ENCODE results near the gene LAMA2. TPM values are rescaled to one million over a fixed set of nuclear protein-coding genes. Genes with fewer than 3 reads are reported as not detected.

The LAMA2 gene
- total and polyA plus RNA-seq, 2 experiments from 2014 or later: 0.91 to 6.4 TPM

DNA sequence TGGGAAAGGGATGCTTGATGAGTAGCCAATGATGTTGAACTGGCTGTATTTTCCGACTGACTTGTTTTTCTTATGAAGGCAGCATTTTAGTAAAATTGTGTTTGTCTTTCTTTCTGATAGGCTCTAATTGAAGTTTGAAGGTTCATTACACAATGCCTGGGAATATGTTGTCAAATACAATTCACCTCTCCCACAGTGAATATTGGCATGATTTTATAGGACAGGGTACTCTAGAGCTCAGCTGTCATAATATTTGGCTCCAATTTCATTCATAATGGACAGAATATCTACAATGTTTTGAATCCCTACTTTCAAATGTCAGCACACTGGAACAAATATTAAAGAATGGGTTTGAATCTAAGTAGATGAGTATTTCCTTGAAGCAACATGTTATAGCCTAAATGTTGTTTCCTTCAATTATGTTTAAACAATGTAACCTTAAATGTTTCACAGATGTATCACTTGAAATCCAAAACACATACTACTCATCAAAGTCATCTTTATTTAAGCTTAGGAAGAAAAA is 81.4 kb downstream of the LAMA2 start:
- no peaks in the 10 kb centered on the region for H3K27me3 ChIP-seq (ENCODE audit: insufficient read depth)
- H3K4me2 ChIP-seq: no peak overlapping the region
- H3K27ac ChIP-seq (ENCODE audit: low read depth): no peak overlapping the region
- no peaks in the 10 kb centered on the region for H3K36me3 Mint-ChIP-seq (ENCODE audit: low read depth)
- no peaks in the 10 kb centered on the region for H3K9me3 Mint-ChIP-seq
- ATAC-seq: no peak
- peak overlapping the region; percentile 29; the same call in 1 of the 2 replicates for H3K27ac Mint-ChIP-seq
- H3K36me3 ChIP-seq (ENCODE audit: insufficient read depth): no peaks in the 10 kb centered on the region
- H2AFZ ChIP-seq: no peak overlapping the region
- H3K4me3 Mint-ChIP-seq: no peak overlapping the region
- no peaks in the 10 kb centered on the region for H3K9me2 ChIP-seq (ENCODE audit: insufficient read depth)
- DNase-seq (ENCODE audit: low spot score): no peak
- H3K79me2 ChIP-seq (replicated peaks; ENCODE audit: insufficient read depth): no peaks in the 10 kb centered on the region
- no peaks in the 10 kb centered on the region for H3F3A ChIP-seq (replicated peaks; ENCODE audit: low read depth)
- no peak overlapping the region for H3K4me3 ChIP-seq
- no peak for TF ChIP-seq NANOG (IDR thresholded peaks at IDR 0.05; ENCODE audit: borderline replicate concordance)
- TF ChIP-seq ZNF114 (CRISPR knock-in tag; IDR thresholded peaks at IDR 0.05): no peak
- no peak for TF ChIP-seq CREB1 (CRISPR knock-in tag; IDR thresholded peaks at IDR 0.05; ENCODE audit: low read depth)
- peaks cover 15% of the 10 kb centered on the region; the same call in 1 of the 2 replicates for H3K4me1 ChIP-seq (ENCODE audit: insufficient read depth)
- no peaks in the 10 kb centered on the region for H3K27me3 Mint-ChIP-seq (ENCODE audit: insufficient read depth, low read depth, poor library complexity)
- no peaks in the 10 kb centered on the region for H4K20me1 ChIP-seq (replicated peaks; ENCODE audit: insufficient read depth)
- peaks cover 10% of the 10 kb centered on the region; the same call in 2 of the 3 replicates for H3K4me1 Mint-ChIP-seq

DNA sequence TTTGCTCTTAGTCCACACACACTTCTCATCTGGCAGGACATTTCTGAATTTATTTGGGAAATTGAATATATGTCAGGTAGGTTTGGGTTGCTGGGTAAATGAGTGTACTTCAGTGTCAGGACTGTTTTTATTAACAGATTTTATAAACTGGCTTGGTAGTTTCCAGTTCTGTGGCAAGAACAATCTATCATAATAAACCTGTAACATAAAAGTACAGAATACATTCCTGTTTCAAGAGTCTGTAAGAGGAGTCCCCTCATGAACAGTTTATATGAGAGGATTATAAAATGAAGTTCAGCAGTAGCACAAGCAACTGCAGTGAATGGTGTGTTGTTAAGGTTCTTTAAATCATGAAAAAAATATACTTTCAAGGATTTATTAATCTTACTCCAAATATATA is 81.8 kb downstream of the LAMA2 start:
- no peaks in the 10 kb centered on the region for H3K36me3 ChIP-seq (ENCODE audit: insufficient read depth)
- H3K4me2 ChIP-seq: no peak overlapping the region
- DNase-seq (ENCODE audit: low spot score) (no peak), ATAC-seq (no peak)
- Mint-ChIP-seq H3K27ac (peak overlapping the region; percentile 29; the same call in 1 of the 2 replicates), H3K4me1 (peaks cover 10% of the 10 kb centered on the region; the same call in 2 of the 3 replicates), H3K4me3 (no peak overlapping the region), H3K9me3 (no peaks in the 10 kb centered on the region), H3K36me3 (ENCODE audit: low read depth) (no peaks in the 10 kb centered on the region), H3K27me3 (ENCODE audit: insufficient read depth, low read depth, poor library complexity) (no peaks in the 10 kb centered on the region)
- H2AFZ ChIP-seq: no peak overlapping the region
- TF ChIP-seq, protein P1, sequence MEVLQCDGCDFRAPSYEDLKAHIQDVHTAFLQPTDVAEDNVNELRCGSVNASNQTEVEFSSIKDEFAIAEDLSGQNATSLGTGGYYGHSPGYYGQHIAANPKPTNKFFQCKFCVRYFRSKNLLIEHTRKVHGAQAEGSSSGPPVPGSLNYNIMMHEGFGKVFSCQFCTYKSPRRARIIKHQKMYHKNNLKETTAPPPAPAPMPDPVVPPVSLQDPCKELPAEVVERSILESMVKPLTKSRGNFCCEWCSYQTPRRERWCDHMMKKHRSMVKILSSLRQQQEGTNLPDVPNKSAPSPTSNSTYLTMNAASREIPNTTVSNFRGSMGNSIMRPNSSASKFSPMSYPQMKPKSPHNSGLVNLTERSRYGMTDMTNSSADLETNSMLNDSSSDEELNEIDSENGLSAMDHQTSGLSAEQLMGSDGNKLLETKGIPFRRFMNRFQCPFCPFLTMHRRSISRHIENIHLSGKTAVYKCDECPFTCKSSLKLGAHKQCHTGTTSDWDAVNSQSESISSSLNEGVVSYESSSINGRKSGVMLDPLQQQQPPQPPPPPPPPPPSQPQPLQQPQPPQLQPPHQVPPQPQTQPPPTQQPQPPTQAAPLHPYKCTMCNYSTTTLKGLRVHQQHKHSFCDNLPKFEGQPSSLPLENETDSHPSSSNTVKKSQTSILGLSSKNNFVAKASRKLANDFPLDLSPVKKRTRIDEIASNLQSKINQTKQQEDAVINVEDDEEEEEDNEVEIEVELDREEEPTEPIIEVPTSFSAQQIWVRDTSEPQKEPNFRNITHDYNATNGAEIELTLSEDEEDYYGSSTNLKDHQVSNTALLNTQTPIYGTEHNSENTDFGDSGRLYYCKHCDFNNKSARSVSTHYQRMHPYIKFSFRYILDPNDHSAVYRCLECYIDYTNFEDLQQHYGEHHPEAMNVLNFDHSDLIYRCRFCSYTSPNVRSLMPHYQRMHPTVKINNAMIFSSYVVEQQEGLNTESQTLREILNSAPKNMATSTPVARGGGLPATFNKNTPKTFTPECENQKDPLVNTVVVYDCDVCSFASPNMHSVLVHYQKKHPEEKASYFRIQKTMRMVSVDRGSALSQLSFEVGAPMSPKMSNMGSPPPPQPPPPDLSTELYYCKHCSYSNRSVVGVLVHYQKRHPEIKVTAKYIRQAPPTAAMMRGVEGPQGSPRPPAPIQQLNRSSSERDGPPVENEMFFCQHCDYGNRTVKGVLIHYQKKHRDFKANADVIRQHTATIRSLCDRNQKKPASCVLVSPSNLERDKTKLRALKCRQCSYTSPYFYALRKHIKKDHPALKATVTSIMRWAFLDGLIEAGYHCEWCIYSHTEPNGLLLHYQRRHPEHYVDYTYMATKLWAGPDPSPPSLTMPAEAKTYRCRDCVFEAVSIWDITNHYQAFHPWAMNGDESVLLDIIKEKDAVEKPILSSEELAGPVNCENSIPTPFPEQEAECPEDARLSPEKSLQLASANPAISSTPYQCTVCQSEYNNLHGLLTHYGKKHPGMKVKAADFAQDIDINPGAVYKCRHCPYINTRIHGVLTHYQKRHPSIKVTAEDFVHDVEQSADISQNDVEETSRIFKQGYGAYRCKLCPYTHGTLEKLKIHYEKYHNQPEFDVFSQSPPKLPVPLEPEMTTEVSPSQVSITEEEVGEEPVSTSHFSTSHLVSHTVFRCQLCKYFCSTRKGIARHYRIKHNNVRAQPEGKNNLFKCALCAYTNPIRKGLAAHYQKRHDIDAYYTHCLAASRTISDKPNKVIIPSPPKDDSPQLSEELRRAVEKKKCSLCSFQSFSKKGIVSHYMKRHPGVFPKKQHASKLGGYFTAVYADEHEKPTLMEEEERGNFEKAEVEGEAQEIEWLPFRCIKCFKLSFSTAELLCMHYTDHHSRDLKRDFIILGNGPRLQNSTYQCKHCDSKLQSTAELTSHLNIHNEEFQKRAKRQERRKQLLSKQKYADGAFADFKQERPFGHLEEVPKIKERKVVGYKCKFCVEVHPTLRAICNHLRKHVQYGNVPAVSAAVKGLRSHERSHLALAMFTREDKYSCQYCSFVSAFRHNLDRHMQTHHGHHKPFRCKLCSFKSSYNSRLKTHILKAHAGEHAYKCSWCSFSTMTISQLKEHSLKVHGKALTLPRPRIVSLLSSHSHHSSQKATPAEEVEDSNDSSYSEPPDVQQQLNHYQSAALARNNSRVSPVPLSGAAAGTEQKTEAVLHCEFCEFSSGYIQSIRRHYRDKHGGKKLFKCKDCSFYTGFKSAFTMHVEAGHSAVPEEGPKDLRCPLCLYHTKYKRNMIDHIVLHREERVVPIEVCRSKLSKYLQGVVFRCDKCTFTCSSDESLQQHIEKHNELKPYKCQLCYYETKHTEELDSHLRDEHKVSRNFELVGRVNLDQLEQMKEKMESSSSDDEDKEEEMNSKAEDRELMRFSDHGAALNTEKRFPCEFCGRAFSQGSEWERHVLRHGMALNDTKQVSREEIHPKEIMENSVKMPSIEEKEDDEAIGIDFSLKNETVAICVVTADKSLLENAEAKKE (CRISPR knock-in tag; IDR thresholded peaks at IDR 0.05): no peak
- TF ChIP-seq, protein P2, sequence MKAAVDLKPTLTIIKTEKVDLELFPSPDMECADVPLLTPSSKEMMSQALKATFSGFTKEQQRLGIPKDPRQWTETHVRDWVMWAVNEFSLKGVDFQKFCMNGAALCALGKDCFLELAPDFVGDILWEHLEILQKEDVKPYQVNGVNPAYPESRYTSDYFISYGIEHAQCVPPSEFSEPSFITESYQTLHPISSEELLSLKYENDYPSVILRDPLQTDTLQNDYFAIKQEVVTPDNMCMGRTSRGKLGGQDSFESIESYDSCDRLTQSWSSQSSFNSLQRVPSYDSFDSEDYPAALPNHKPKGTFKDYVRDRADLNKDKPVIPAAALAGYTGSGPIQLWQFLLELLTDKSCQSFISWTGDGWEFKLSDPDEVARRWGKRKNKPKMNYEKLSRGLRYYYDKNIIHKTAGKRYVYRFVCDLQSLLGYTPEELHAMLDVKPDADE (IDR thresholded peaks at IDR 0.05): no peak
- TF ChIP-seq, protein P3, sequence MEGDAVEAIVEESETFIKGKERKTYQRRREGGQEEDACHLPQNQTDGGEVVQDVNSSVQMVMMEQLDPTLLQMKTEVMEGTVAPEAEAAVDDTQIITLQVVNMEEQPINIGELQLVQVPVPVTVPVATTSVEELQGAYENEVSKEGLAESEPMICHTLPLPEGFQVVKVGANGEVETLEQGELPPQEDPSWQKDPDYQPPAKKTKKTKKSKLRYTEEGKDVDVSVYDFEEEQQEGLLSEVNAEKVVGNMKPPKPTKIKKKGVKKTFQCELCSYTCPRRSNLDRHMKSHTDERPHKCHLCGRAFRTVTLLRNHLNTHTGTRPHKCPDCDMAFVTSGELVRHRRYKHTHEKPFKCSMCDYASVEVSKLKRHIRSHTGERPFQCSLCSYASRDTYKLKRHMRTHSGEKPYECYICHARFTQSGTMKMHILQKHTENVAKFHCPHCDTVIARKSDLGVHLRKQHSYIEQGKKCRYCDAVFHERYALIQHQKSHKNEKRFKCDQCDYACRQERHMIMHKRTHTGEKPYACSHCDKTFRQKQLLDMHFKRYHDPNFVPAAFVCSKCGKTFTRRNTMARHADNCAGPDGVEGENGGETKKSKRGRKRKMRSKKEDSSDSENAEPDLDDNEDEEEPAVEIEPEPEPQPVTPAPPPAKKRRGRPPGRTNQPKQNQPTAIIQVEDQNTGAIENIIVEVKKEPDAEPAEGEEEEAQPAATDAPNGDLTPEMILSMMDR (conservative IDR thresholded peaks at IDR 0.05; ENCODE audit: low read depth in 2 of 2): no peak
- no peak for TF ChIP-seq JUNB (IDR thresholded peaks at IDR 0.05; ENCODE audit: unreplicated experiment)
- H3K4me1 ChIP-seq (ENCODE audit: insufficient read depth): peaks cover 15% of the 10 kb centered on the region; the same call in 1 of the 2 replicates
- H3K27me3 ChIP-seq (ENCODE audit: insufficient read depth): no peaks in the 10 kb centered on the region
- H3F3A ChIP-seq (replicated peaks; ENCODE audit: low read depth): no peaks in the 10 kb centered on the region
- H4K20me1 ChIP-seq (replicated peaks; ENCODE audit: insufficient read depth): no peaks in the 10 kb centered on the region
- H3K79me2 ChIP-seq (replicated peaks; ENCODE audit: insufficient read depth): no peaks in the 10 kb centered on the region
- H3K4me3 ChIP-seq: no peak overlapping the region
- H3K27ac ChIP-seq (ENCODE audit: low read depth): no peak overlapping the region
- H3K9me2 ChIP-seq (ENCODE audit: insufficient read depth): no peaks in the 10 kb centered on the region
